ENCODE data around the gene TP53AIP1. TPM values are rescaled to one million over a fixed set of nuclear protein-coding genes. Genes with fewer than 3 reads are reported as not detected.
A peak's percentile ranks its signal among the peaks of the same experiment; 100 is the strongest.

TP53AIP1 gene, protein sequence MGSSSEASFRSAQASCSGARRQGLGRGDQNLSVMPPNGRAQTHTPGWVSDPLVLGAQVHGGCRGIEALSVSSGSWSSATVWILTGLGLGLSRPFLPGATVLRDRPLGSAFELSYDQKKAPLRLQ
- total RNA-seq = not detected in 2 replicates

DNA sequence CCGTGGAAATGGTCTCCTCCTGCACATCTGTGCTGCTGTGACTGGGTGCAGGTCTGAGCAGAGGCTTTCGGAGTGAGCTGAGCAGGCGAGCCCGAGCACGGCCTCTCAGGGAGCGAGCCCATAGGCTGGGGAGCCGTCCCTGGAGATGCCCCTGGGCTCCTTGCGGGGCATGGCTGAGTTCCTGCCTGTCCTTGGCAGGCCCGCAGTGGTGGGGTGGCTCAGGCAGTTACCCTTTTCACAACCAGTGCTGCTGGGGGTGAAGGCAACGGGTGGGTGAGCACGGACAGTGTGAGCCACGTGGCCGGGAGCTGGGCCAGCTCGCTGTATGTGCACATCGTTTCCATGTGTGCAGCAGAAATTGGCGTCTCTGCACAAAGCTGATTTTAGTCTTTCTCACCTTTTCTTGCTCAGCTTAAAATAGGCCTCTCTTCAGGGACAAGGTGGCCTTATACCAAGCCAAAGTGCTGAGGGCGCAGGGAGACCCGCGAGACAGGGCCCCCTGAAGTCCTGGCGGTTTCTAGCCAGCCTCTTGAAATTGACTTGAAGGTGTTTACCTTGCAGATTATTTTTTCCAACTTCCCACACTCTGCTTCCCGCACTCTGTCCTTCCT lies at the start of gene TP53AIP1:
Gene TP53AIP1 (minus strand): TSS at position 55 of the 611 bp plus-strand sequence. CDS start 5,053 bp downstream, outside the sequence.
- DNase-seq (ENCODE audit: low read depth, low spot score) = no peak

DNA sequence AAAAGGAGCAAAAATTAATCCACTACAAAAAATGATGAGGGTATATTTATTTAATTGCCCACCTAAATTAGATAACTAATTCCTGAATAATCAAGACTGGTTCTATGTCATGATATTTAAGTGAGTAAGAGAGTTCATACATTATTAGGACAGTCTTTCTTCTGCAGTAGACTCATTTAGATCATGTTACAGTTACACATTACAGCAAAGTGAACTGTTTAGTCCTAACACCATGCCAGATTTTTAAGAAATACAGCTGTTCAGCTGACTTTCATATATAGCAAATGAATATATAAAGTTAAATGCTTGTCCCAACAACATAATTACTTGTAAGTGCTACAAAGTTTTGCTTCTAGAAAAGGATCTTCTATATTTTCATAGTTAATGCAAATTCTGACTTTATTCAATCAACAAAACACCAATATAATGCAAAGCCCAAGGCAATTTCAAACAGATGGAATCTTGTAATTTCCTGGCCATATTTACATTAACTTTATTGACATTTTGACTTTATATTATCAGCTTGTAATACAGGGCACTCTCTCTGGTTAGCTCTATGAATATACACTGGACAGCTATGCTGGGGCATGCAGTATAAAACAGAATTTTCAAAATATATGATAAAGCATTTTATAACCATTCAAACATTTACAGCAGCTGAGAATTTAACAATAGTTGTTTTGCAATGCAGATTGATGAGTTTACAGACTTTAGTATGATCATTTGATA lies 45.7 kb upstream of the TP53AIP1 start:
- no peak for DNase-seq (ENCODE audit: low read depth, low spot score)

DNA sequence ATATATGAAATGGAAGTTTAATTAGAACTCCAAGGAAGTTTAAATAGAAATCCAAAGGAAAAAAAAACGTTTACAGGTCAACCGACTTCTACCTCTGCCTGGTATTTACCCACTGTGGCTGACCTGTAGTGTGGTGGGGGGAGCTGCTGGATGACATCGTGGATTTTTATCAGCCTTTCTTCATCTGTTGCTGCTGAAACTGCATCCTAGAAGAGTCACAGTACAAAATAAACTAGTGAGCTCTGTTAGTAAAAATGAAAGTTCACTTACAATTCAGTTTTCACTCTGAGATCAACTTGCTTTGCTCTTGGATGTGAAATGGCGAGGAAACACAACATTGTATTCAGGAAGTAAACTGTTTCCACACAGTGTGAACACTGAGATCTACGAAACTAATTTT lies 43.2 kb upstream of the TP53AIP1 start:
- no peak for DNase-seq (ENCODE audit: low read depth, low spot score)

DNA sequence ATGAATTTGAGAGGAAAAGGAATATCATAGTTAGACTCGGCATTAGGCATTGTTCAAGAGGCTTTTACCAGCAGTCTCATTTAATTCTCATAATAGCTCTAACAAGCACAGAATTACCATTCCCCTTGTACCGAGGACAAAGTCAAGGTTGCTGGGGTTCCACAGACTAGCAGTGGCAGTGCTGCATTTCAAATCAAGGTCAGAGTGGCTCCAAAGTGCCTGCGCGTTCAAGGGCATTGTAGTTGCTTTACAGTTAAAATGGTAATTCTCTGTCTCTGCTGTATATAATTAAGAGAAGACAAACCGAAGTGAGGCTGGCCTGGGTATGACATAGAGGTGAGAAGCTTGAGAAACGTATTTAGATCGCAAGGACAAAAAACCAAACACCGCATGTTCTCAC lies 40.4 kb upstream of the TP53AIP1 start:
- DNase-seq (ENCODE audit: low read depth, low spot score) = no peak

DNA sequence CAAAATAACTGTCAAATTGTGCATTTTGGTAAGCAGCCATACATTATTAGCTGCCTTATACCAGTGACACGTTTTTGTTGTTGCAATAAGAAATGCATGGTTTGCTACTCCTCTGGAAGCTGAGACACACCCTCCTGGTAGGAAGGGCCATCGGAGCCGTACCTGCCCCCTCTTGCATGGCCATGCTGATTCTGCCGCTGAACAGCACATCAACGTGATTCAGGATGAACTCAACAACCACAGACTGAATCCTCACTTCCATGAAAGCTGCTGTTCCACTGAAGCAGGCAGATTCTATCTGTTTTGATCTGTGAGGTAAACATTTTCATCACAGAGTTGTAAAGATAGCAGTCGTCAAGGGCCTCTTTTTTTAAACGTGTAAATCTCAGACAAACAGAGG lies 38.6 kb upstream of the TP53AIP1 start:
- DNase-seq (ENCODE audit: low read depth, low spot score) = no peak

DNA sequence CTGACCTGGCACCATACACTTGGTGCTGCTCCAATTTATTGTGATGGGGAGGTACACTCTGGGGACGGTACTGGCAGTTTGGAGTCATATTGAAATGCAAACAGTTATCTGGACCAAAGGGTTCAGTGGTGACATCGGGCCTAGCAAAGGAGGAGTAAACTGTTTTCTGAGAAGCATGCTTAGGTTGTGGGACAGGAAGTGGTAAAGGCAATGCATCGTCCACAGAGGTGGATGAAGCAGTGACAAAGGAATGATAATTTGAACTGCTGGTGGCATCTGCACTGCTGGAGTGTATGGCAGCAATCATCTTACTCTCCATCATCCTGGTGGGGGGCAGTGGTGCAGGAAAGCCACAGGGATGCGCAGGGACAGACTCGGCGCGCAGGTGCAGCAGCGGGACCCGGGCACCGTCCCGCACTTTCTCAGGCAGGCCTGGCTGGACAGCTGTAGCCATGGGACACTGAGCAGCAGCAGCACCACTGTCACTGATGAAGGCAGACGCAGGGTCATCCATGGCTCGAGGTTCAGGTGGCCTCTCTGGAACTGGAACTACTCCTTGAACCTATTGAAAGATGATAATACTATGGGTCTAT lies 28.0 kb upstream of the TP53AIP1 start:
- no peak for DNase-seq (ENCODE audit: low read depth, low spot score)

DNA sequence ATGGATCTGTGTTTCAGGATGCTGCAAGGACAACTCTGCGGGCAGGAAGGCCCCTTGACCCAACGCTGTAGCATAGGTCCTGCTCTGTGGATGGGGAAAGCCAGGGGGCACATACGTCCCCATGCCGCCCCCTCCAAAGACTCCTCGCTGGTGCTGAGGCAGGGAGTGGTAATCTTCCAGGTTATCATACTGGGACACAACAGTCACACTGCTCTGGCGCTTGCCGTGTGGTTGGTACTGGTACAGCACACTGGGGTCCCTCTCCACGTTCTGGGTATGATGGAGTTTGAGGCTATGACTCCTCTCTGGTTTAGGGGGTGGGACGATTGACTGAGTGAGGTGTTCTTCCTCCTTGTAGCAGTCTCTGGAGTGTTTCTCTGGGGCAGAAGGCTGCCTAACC lies 26.2 kb upstream of the TP53AIP1 start:
- no peak for DNase-seq (ENCODE audit: low read depth, low spot score)

DNA sequence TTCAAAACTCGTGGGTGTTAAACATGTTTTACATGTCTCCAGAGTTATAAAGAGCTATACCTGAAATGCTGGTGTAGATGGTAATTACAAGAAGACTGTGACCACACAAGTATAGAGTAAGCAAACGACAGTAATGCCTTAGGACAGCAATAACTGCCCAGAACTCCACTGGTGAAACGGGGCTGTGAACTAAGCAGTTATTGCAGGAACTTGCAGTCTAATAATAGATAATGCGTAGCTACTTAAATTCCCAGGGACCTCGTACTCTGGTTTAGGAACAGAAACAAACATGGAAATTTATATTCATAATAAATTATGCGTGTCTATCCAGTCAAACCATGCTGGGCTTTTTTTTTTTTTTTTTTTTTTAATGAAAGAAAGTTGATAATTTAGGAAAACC lies 24.9 kb upstream of the TP53AIP1 start:
- no peak for DNase-seq (ENCODE audit: low read depth, low spot score)

DNA sequence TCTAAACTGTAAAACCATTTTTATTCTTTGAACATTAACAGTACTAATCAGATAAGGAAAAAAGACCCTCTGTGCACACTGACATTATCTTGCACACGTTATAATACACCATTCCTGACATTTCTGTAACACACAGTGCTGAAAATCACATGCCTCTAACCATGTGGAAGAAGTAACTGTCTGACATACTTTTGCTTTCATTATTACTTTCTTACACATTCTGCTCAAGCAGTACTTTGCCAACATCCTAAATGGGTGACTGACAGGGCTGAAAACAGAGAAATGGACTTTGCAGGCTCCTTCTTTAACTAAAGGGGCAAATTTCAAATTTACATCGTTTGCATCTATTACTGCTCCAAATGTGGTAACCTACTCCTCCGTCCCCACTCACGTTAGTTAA lies 22.8 kb upstream of the TP53AIP1 start:
- DNase-seq (ENCODE audit: low read depth, low spot score) = no peak

DNA sequence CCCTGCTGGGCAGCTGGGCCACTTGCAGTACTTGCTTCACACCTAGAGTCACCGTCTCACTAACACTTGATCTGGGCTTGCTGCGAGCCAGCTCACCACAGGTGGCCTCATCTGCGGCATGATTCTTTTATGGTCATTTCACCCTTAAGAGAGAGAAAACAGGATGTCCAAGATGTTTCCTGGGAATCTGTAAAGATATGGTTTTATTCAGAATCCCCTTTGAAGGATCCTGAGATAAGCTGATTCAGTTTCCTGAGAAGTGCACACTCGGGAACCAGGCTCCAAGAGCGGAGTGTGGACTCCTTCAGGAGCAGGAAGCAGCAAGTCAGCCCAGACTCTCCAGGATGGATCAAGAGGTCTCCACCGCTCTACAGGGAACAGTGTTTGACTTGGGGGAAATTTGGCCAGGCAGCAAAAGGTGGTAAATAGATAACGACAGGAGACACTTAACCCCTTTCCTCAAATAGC lies 21.8 kb upstream of the TP53AIP1 start:
- DNase-seq (ENCODE audit: low read depth, low spot score) = peak; percentile 56

DNA sequence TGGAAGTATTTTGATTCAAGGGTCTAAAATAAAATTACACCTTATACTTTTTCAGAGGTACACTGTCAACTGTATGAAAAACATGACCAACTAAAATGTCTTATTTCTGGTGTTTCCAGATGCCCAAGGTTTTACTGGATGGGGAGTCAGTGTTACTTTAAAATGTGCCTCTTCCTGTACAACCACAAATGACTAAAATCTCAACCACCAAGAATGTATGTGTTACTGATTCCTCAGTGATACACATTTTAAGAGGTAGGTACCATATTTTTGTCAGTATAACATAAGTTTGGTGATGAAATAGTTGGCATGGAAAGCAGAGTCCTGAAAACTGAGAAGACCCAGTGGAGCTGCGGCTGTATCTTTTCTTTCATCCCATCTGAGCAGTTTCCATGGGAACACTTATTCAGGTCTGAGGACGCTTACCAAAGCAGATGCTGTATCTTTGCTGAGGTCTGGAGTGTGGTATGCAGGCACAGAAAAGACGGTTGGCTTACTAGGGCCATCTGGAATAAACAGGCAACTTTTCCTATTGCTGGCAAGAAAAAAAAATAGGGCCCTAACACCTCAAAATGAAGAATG lies 21.2 kb upstream of the TP53AIP1 start:
- no peak for DNase-seq (ENCODE audit: low read depth, low spot score)

DNA sequence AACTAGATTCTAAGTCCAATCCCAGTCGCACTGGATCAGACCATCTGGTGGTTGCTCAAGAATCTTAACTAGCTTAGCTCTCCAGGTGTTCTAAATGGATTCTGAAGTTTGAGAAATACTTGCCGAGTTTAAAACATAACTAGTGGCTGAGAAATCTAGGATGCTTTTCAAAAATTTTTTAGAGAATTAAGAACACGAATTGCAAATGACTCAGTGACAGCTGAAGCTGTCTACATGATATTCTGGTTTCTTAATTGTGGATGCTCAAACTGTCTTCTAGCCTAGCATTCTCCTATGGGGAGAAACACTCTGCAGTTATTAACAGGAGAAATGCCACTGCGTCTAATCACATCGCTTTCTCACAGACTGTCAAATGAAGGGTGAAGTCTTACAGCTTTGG lies 20.2 kb upstream of the TP53AIP1 start:
- DNase-seq (ENCODE audit: low read depth, low spot score) = no peak

DNA sequence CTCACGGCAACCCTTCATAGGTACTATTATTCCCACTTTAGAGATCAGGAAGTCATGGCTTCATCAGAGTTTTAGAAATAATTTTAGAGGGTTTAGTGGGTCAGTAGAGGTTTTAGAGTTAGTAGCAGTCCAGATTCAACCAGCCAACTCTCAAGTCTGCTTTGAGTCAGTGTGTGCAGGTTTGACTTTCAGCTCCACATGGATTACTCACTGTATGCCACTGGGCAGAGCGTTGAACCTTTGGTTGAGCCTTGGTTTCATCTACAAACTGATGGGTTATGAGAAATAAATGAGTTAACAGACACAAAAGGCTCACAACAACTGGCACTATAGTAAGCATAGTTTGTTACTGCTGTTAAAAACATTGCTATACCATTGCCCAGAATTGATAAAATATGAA lies 19.0 kb upstream of the TP53AIP1 start:
- DNase-seq (ENCODE audit: low read depth, low spot score) = no peak

DNA sequence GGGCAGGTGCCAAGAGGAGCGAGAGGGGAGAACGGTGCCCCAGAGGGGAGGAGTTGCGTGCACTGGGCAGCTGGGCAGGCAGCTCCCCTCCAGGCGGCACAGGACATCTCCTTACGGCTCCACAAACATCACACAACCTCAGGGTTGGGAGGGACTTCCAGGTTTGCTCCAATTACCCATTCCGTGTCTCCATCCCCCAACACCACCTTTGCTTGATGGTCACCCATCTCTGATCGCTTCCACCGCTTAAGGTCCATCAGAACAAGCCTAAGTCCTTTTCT lies 14.5 kb upstream of the TP53AIP1 start:
- no peak for DNase-seq (ENCODE audit: low read depth, low spot score)

DNA sequence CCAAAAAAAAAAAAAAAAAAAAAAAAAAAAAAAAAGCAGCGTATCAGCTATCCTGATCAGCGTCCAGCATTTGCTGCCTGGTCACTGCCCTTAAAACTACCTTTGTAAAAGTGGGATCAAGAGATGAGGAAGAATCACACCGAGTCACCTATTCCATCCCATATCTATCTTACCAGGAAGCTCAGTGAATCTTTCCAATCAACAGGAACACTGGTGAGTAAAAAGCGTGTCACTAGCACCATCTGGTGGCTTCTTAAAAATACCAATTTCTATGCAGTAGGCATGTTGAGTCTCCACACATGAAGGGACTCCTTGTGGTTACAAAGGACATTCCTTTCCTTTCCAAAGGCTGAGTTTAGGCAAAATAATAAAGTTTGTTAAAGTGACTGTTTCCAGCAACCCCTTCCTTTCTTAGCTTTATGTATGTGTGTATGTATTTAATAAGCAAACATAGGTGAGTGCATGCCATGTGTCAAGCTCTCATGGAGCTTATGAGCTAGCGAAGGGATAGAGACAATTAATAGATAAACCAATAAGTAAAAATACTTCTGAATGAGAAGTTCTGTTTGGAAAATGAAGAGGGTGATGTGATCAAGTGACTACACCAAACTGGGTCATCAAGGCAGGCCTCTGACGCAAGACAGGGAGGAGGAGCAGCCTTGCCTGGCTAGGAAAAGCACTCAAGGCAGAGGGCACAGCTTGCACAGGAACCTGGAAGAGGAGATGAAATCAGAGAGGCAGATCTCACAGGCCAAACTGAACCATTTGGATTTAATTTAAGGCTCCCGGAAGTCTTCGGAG lies 13.9 kb upstream of the TP53AIP1 start:
- DNase-seq (ENCODE audit: low read depth, low spot score) = peak; percentile 29

DNA sequence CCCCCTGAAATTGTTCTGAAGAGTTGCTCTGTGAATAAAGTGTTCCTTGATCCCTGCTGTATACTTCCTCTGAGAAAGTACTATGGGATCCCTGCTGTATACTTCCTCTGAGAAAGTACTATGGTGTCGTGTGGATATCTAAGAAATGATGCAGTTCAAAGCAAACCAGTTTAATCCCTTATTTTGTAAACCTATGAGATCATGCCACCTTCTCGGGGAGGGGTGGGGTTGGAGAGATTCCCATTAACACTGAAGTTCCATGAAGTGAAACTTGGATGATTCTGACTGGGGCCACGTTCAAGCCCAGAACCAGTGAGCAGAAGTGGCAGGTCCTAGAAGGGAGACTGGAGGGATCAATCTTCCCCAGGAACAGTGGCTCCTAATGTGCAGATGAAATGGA lies 13.0 kb upstream of the TP53AIP1 start:
- DNase-seq (ENCODE audit: low read depth, low spot score) = no peak

DNA sequence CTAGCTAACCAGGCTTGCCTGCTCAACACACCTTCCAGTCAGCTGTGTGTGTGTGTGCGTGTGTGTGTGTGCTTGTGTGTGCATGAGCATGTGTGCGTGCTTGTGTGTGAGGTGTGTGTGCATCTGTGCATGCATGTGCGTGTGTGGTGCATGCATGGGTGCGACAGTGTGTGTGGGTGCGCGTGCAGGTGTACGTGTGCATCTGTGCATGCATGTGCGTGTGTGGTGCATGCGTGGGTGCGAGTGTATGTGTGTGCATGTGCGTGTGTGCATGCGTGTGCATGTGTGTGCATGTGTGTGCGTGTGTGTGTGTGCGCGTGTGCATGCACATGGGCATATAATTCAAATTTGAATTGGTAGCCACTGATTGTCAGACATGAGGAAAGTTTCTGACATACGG lies 10.5 kb upstream of the TP53AIP1 start:
- DNase-seq (ENCODE audit: low read depth, low spot score) = no peak

DNA sequence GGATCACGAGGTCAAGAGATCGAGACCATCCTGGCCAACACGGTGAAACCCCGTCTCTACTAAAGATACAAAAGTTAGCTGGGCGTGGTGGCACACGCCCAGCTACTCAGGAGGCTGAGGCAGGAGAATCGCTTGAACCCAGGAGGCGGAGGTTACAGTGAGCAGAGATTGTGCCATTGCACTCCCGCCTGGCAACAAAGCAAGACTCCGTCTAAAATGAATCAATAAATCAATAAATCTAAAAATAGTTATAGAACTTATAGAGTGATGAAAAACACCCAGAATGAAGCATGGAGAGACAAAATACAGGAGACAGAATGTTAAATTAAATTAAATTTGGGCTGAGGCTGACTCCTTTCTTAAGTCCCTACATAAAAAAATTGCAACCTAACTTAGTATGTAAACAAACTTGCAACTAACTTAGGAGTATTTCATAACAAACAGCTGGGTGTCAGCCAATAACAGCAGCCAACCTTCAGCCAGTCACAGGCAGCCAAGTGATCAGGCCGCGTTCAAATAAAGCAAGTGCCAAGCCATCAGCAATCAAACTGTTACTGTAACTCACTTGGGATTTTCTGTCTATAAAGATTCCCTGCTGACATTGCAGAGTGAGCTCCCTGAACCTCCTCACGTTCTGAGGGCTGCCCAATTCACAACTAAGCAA lies 7.3 kb upstream of the TP53AIP1 start:
- no peak for DNase-seq (ENCODE audit: low read depth, low spot score)

DNA sequence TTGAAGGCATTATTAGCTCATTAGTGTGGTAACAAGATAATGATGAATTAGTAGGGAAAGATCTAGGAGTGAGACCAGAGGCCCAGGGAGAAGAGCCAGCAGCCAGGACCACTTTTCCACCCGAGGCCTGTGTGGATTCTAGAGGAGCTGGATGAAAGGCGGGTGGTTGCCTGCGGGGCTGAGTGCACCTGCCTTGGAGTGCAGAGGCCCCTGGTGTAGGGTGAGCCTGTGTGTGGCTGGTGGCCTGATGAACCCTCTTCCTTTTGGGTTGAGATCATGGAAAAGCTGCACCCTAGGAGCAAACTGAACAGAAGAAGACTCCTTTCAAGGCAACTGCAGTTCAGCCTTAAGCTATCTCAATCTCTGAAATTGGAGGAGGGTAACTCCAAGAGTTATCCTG lies 5.9 kb upstream of the TP53AIP1 start:
- DNase-seq (ENCODE audit: low read depth, low spot score) = no peak

DNA sequence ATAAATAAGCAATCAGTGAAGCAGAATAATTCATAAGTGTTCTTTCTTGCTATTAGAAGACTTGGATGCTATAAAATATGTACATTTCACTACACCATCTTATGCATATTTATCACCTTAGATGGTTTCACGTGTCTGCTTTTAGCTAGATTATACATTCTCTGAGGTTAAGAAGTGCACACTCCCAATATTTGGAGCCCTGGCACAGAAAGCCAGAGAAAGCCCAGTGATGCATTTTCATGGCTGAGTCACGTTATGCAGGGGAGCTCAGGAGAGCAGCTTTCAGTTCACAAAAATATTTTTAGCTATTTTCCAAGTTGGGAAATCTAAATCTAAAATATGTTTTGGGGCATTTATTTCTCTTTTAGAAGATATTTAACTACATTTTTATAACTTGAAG lies 5.1 kb upstream of the TP53AIP1 start:
- no peak for DNase-seq (ENCODE audit: low read depth, low spot score)

DNA sequence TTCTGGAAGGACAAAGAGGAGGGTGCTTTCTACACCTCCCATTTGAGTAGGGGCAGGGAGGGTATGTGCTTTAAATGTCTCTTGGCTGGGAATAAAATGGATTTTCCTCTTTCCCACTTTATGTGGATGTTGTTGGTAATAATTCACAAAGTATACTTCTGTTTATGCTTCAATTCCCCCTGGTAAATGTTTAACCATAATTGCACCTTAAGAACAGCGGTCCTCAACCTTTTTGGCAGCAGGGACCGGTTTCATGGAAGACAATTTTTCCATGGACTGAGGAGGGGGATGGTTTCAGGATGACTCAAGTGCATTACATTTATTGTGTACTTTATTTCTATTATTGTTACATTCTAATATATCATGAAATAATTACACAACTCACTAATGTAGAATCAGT lies 4.0 kb upstream of the TP53AIP1 start:
- DNase-seq (ENCODE audit: low read depth, low spot score) = no peak
